Measurements from ENCODE around the gene LRPPRC. TPM values are rescaled to one million over a fixed set of nuclear protein-coding genes. Genes with fewer than 3 reads are reported as not detected.

LRPPRC gene
- total and polyA plus RNA-seq, 2 donors (not counting 3 experiments of a cell fraction or from before 2014, with no cell fraction given) = 22.6 to 94.0 TPM

- H3K9me3 ChIP-seq (replicated peaks; ENCODE audit: control insufficient read depth, insufficient read depth, low read length) = no peaks in the 10 kb centered on the region
- intact Hi-C loops (cut with micrococcal nuclease) (no loop called here), dilution Hi-C loops (cut with MboI; ENCODE audit: extremely low pct_ligation_motif_present, low sequenced_read_pairs) (no loop called here)
- ChIA-PET POLR2A (no interaction called here), CTCF (no interaction called here)
- H3K4me2 ChIP-seq (ENCODE audit: insufficient read depth, low read length) = no peak overlapping the region
- FAIRE-seq (no peak), DNase-seq (ENCODE audit: low read depth, low spot score) (no peak)
- no peaks in the 10 kb centered on the region for H3K4me1 ChIP-seq (ENCODE audit: control insufficient read depth, extremely low read depth, insufficient read depth, low read length)
- TF ChIP-seq POLR2A (IDR thresholded peaks at IDR 0.05; ENCODE audit: low read depth, low read length) (no peak), MAX (IDR thresholded peaks at IDR 0.05; ENCODE audit: insufficient read depth, insufficient read length) (no peak), FOS (IDR thresholded peaks at IDR 0.05; ENCODE audit: borderline replicate concordance, insufficient read depth, low read length) (no peak), EZH2 (IDR thresholded peaks at IDR 0.05; ENCODE audit: borderline replicate concordance, low read depth, low read length, severe bottlenecking) (no peak), MYC (IDR thresholded peaks at IDR 0.05; ENCODE audit: low read depth, low read length) (no peak), GATA2 (IDR thresholded peaks at IDR 0.05; ENCODE audit: insufficient read depth, insufficient read length, low read depth, low read length) (no peak), POLR2AphosphoS5 (IDR thresholded peaks at IDR 0.05; ENCODE audit: insufficient read depth, low read depth, low read length) (no peak), JUN (IDR thresholded peaks at IDR 0.05; ENCODE audit: borderline replicate concordance, insufficient read depth, insufficient read length, low read depth) (no peak)
- TF ChIP-seq, protein P1, sequence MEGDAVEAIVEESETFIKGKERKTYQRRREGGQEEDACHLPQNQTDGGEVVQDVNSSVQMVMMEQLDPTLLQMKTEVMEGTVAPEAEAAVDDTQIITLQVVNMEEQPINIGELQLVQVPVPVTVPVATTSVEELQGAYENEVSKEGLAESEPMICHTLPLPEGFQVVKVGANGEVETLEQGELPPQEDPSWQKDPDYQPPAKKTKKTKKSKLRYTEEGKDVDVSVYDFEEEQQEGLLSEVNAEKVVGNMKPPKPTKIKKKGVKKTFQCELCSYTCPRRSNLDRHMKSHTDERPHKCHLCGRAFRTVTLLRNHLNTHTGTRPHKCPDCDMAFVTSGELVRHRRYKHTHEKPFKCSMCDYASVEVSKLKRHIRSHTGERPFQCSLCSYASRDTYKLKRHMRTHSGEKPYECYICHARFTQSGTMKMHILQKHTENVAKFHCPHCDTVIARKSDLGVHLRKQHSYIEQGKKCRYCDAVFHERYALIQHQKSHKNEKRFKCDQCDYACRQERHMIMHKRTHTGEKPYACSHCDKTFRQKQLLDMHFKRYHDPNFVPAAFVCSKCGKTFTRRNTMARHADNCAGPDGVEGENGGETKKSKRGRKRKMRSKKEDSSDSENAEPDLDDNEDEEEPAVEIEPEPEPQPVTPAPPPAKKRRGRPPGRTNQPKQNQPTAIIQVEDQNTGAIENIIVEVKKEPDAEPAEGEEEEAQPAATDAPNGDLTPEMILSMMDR (IDR thresholded peaks at IDR 0.05; ENCODE audit: extremely low read depth in 1 of 2, insufficient read depth in 1 of 2, low read depth in 1 of 2, low read length in 2 of 2) = no peak
- no peak overlapping the region for H3K9ac ChIP-seq (replicated peaks; ENCODE audit: extremely low read depth, insufficient read depth, low read length)
- H3K4me3 ChIP-seq (replicated peaks in 1 of 3; ENCODE audit: insufficient read depth in 1 of 3, low read depth in 1 of 3, low read length in 3 of 3) = no peak overlapping the region
- H3K9me1 ChIP-seq (replicated peaks; ENCODE audit: control insufficient read depth, extremely low read depth, insufficient read depth, low read length) = no peaks in the 10 kb centered on the region
- peaks cover 13 to 26% of the 10 kb centered on the region in 2 experiments for H3K36me3 ChIP-seq (ENCODE audit: control insufficient read depth in 2 of 2, extremely low read depth in 1 of 2, insufficient read depth in 2 of 2, low read length in 2 of 2)
- BruUV-seq (replicated peaks) = no TSS peak
- H3K27me3 ChIP-seq (ENCODE audit: control insufficient read depth in 2 of 2, insufficient read depth in 2 of 2, low read length in 2 of 2) = no peaks in the 10 kb centered on the region
- no peaks in the 10 kb centered on the region for H4K20me1 ChIP-seq (replicated peaks; ENCODE audit: control insufficient read depth, extremely low read depth, insufficient read depth, low read length)
- no peaks in the 10 kb centered on the region for H3K79me2 ChIP-seq (ENCODE audit: control insufficient read depth, insufficient read depth, low read length)
- H2AFZ ChIP-seq (ENCODE audit: low read depth, low read length) = no peak overlapping the region
- no peak overlapping the region for H3K27ac ChIP-seq (ENCODE audit: insufficient read depth, low read depth, low read length)
Measured at GRCh38 chr2:43889416-43889815, 106.4 kb downstream of the LRPPRC start.
